MM.1S (cell line): ENCODE measurements around the gene VPS72.

Experiments
- DNase-seq: peaks from one replicate; pipeline ENCODE4 v3.0.0-alpha.2; 2015
- H2AFZ ChIP-seq: fragments of 300-600 bp; sonication (generic); 2 replicates; pipeline ENCODE4 v1.6.0; 2016; ENCODE audit warnings: antibody characterized with exemption, low read length
- H3F3A ChIP-seq: fragments of 300-600 bp; sonication (generic); 2 replicates; pipeline ENCODE4 v1.6.1; 2016; ENCODE audit warnings: mild to moderate bottlenecking, antibody characterized with exemption, low read length, moderate library complexity, mixed read lengths; ENCODE audit not compliant: insufficient read depth
- H3K27ac ChIP-seq: fragments of 300-600 bp; sonication (generic); 2 replicates; pipeline ENCODE4 v1.5.1; 2016; ENCODE audit warnings: mild to moderate bottlenecking, low read length
- H3K27me3 ChIP-seq: fragments of 300-600 bp; sonication (generic); replicated peaks from 2 replicates; pipeline ENCODE4 v1.6.0; 2016; ENCODE audit warnings: low read length; ENCODE audit not compliant: insufficient read depth
- H3K36me3 ChIP-seq: fragments of 300-600 bp; sonication (generic); replicated peaks from 2 replicates; pipeline ENCODE4 v1.6.1; 2016; ENCODE audit warnings: mild to moderate bottlenecking, low read length, mixed read lengths; ENCODE audit not compliant: insufficient read depth
- H3K4me1 ChIP-seq: fragments of 300-600 bp; sonication (generic); 2 replicates; pipeline ENCODE4 v1.6.1; 2016; ENCODE audit warnings: low read length, mixed read lengths
- H3K4me2 ChIP-seq: fragments of 300-600 bp; sonication (generic); 2 replicates; pipeline ENCODE4 v1.6.0; 2016; ENCODE audit warnings: low read depth, low read length
- H3K4me3 ChIP-seq: fragments of 300-600 bp; sonication (generic); 2 replicates; pipeline ENCODE4 v1.5.1; 2016; ENCODE audit warnings: low read length, mixed read lengths
- H3K79me2 ChIP-seq: fragments of 300-600 bp; sonication (generic); 2 replicates; pipeline ENCODE4 v1.6.1; 2016; ENCODE audit warnings: mixed run types, low read length, mixed read lengths
- H3K9ac ChIP-seq: fragments of 300-600 bp; sonication (generic); 2 replicates; pipeline ENCODE4 v1.6.1; 2016; ENCODE audit warnings: low read length, mixed read lengths
- H3K9me2 ChIP-seq: fragments of 300-600 bp; sonication (generic); replicated peaks from 2 replicates; pipeline ENCODE4 v1.6.1; 2016; ENCODE audit warnings: mild to moderate bottlenecking, low read length, mixed read lengths; ENCODE audit not compliant: insufficient read depth
- H3K9me3 ChIP-seq: fragments of 300-600 bp; sonication (generic); replicated peaks from 2 replicates; pipeline ENCODE4 v1.6.1; 2016; ENCODE audit warnings: mild to moderate bottlenecking, low read length, mixed read lengths; ENCODE audit not compliant: insufficient read depth
- H4K20me1 ChIP-seq: fragments of 300-600 bp; sonication (generic); 2 replicates; pipeline ENCODE4 v1.6.1; 2016; ENCODE audit warnings: mild to moderate bottlenecking, low read length, moderate library complexity, mixed read lengths; ENCODE audit not compliant: insufficient read depth
- CTCF ChIP-seq: fragments of 300-600 bp; sonication (generic); IDR thresholded peaks from 2 replicates; pipeline ENCODE4 v1.5.1; 2016; ENCODE audit warnings: antibody characterized with exemption, low read length, mixed read lengths
- EZH2 ChIP-seq: fragments of 300-600 bp; sonication (generic); optimal IDR thresholded peaks from 2 replicates; pipeline ENCODE3; 2017; ENCODE audit warnings: low read depth, mild to moderate bottlenecking, antibody characterized with exemption, low read length, mixed read lengths
- EZH2phosphoT487 ChIP-seq: fragments of 300-600 bp; sonication (generic); IDR thresholded peaks from 2 replicates; pipeline ENCODE4 v1.6.1; 2018; ENCODE audit warnings: antibody characterized with exemption, low read length

VPS72 gene

GRCh38 chr1:151157067-151157531, 32.9 kb downstream of the VPS72 start:
- Histone ChIP-seq H3K27me3 (no peaks in the 10 kb centered on the region), H3K4me1 (no peaks in the 10 kb centered on the region), H2AFZ (no peak overlapping the region), H3K9me2 (no peaks in the 10 kb centered on the region), H3K9ac (no peak overlapping the region), H3K4me2 (no peak overlapping the region), H3K4me3 (no peak overlapping the region), H3K27ac (no peak overlapping the region), H4K20me1 (no peaks in the 10 kb centered on the region), H3K9me3 (no peaks in the 10 kb centered on the region), H3F3A (no peaks in the 10 kb centered on the region), H3K79me2 (no peaks in the 10 kb centered on the region), H3K36me3 (no peaks in the 10 kb centered on the region)
- no peak for TF ChIP-seq CTCF
- no peak for TF ChIP-seq EZH2
- no peak for TF ChIP-seq EZH2phosphoT487
- DNase-seq = no peak

GRCh38 chr1:151156515-151156819, 33.5 kb downstream of the VPS72 start, which contains the start of gene TNFAIP8L2:
Gene TNFAIP8L2, plus strand, starts transcription at chr1:151156649. Its CDS starts 2,049 bp downstream, at chr1:151158698.
- H3K27ac ChIP-seq = no peak within 1 kb of the TSS
- no peak within 1 kb of the TSS for H3K4me2 ChIP-seq
- no peaks in the 10 kb centered on the region for H3K9me2 ChIP-seq
- no peak within 1 kb of the TSS for H3K4me3 ChIP-seq
- TF ChIP-seq EZH2 (no peak), CTCF (no peak), EZH2phosphoT487 (no peak)
- H3K9me3 ChIP-seq = no peaks in the 10 kb centered on the region
- H3F3A ChIP-seq = no peaks in the 10 kb centered on the region
- H3K4me1 ChIP-seq = no peaks in the 10 kb centered on the region
- H2AFZ ChIP-seq = no peak within 1 kb of the TSS
- DNase-seq = no peak
- H3K36me3 ChIP-seq = no peaks in the 10 kb centered on the region
- H3K27me3 ChIP-seq = no peaks in the 10 kb centered on the region
- no peaks in the 10 kb centered on the region for H4K20me1 ChIP-seq
- no peak within 1 kb of the TSS for H3K9ac ChIP-seq
- no peaks in the 10 kb centered on the region for H3K79me2 ChIP-seq

- Histone ChIP-seq H3K27me3 (peaks cover 15% of the 10 kb centered on the region), H3K4me2 (peak overlapping the region; percentile 100; the same call in 1 of the 2 replicates), H3K79me2 (no peaks in the 10 kb centered on the region), H3K4me3 (no peak overlapping the region), H3K36me3 (no peaks in the 10 kb centered on the region), H3K9ac (no peak overlapping the region), H2AFZ (no peak overlapping the region), H4K20me1 (no peaks in the 10 kb centered on the region), H3K9me2 (no peaks in the 10 kb centered on the region), H3K4me1 (peaks cover 8% of the 10 kb centered on the region; the same call in 1 of the 2 replicates), H3F3A (no peaks in the 10 kb centered on the region), H3K27ac (no peak overlapping the region), H3K9me3 (no peaks in the 10 kb centered on the region)
- DNase-seq = no peak
- no peak for TF ChIP-seq EZH2phosphoT487
- no peak for TF ChIP-seq CTCF
- TF ChIP-seq EZH2 = no peak
Measured at GRCh38 chr1:151147665-151148064, 42.3 kb downstream of the VPS72 start.
